Lower leg skin (tissue), 4 donors: ENCODE results near the gene KRT13. TPM values are rescaled to one million over a fixed set of nuclear protein-coding genes. Genes with fewer than 3 reads are reported as not detected.

Experiments
- DNase-seq, 2 donors: peaks; one replicate each; pipeline ENCODE4 v3.0.0-alpha.2; 2019; ENCODE audit warnings: low spot score in 2 of 2
- H3K4me3 ChIP-seq: fragments of 200-600 bp; sonication (generic); 2 replicates; pipeline ENCODE4 v1.5.1; 2017; ENCODE audit warnings: mild to moderate bottlenecking, low read depth; ENCODE audit not compliant: poor library complexity, severe bottlenecking
- CTCF ChIP-seq, 3 donors: fragments of 450-650 bp; IDR thresholded peaks; one replicate each; pipeline ENCODE4 v1.5.1; 2016; ENCODE audit warnings: antibody characterized with exemption in 3 of 3, mild to moderate bottlenecking in 3 of 3, moderate library complexity in 2 of 3
- POLR2A ChIP-seq, 2 donors: fragments of 450-650 bp; IDR thresholded peaks; one replicate each; pipeline ENCODE4 v1.6.1; 2016 to 2017; ENCODE audit warnings: antibody characterized with exemption in 2 of 2, mild to moderate bottlenecking in 1 of 2, moderate library complexity in 1 of 2
- WGBS, 2 donors: methylation state at CpG; one replicate each; pipeline ENCODE4 v1.1.5; 2018; 5-methylcytosine and 5-hydroxymethylcytosine counted together
- intact Hi-C: fragments of 100-400 bp; cut with DNase I; formaldehyde crosslinking; loops from one replicate; pipeline ENCODE4 v1.15.0; 2023; ENCODE audit warnings: low total_unique reads
- total RNA-seq, 4 donors: library from RNA; depleted of rRNA; stranded (reverse); fragments of >200 nt; gene quantifications; one replicate each; pipeline ENCODE4 v1.1.0, GENCODE V29; 2016

The KRT13 gene
- total RNA-seq, 4 donors from 2014 or later = 0.19 to 0.46 TPM; not detected in 2

- intact Hi-C loops = no loop called here
- H3K4me3 ChIP-seq = no peak overlapping the region
- no peak for DNase-seq
- 67 to 75% methylated on average over 10 of the region's 10 CpGs for WGBS, 2 donors
- TF ChIP-seq POLR2A (IDR thresholded peaks at IDR 0.05) (no peak), CTCF (IDR thresholded peaks at IDR 0.05) (no peak)
Measured at GRCh38 chr17:41490000-41490990, 15.1 kb downstream of the KRT13 start.

- WGBS, 2 donors = 90 to 95% methylated on average over 10 to 12 of the region's 12 CpGs
- H3K4me3 ChIP-seq = no peak within 1 kb of the TSS
Measured at GRCh38 chr17:41489531-41489930, 15.9 kb downstream of the KRT13 start, which contains the start of gene KRT36. TSS of gene KRT36 (minus strand) at chr17:41489910. CDS start at chr17:41489864, 46 bp downstream.

GRCh38 chr17:41486809-41487530 is 18.4 kb downstream of the KRT13 start:
- TF ChIP-seq POLR2A (IDR thresholded peaks at IDR 0.05) (no peak), CTCF (IDR thresholded peaks at IDR 0.05) (no peak)
- intact Hi-C loops = no loop called here
- DNase-seq = no peak
- no peak overlapping the region for H3K4me3 ChIP-seq
- WGBS, 2 donors = 71 to 83% methylated on average over 25 to 29 of the region's 29 CpGs

More at GRCh38 chr17:41489531-41489930, 15.9 kb downstream of the KRT13 start, which contains the start of gene KRT36:
- intact Hi-C loops = no loop called here
- TF ChIP-seq CTCF (IDR thresholded peaks at IDR 0.05) (no peak), POLR2A (IDR thresholded peaks at IDR 0.05) (no peak)
- DNase-seq = no peak

- intact Hi-C loops = no loop called here
- DNase-seq = no peak
- no peak for TF ChIP-seq CTCF (IDR thresholded peaks at IDR 0.05)
- no peak for TF ChIP-seq POLR2A (IDR thresholded peaks at IDR 0.05)
- WGBS, 2 donors = 93 to 94% methylated on average over 13 of the region's 13 CpGs
- H3K4me3 ChIP-seq = no peak overlapping the region
Measured at GRCh38 chr17:41486316-41486715, 19.1 kb downstream of the KRT13 start.

GRCh38 chr17:41484920-41485904 is 20.2 kb downstream of the KRT13 start:
- 87 to 90% methylated on average over 8 of the region's 8 CpGs for WGBS, 2 donors
- no peak for DNase-seq
- TF ChIP-seq CTCF (IDR thresholded peaks at IDR 0.05) = no peak
- no peak for TF ChIP-seq POLR2A (IDR thresholded peaks at IDR 0.05)
- intact Hi-C loops = no loop called here
- H3K4me3 ChIP-seq = no peak overlapping the region
